ENCODE results near the gene CARD16. TPM values are rescaled to one million over a fixed set of nuclear protein-coding genes. Genes with fewer than 3 reads are reported as not detected.

Gene CARD16
- total RNA-seq, 1 experiment from 2014 or later: 8.8 TPM

GRCh38 chr11:105056446-105056845, 11.3 kb upstream of the CARD16 start:
- H3K27me3 Mint-ChIP-seq (ENCODE audit: unreplicated experiment): no peaks in the 10 kb centered on the region
- no peaks in the 10 kb centered on the region for H3K9me3 Mint-ChIP-seq (ENCODE audit: low read depth, unreplicated experiment)
- DNase-seq: no peak
- H3K4me1 Mint-ChIP-seq (ENCODE audit: low read depth, unreplicated experiment): no peaks in the 10 kb centered on the region
- no peak for TF ChIP-seq CTCF (IDR thresholded peaks at IDR 0.05; ENCODE audit: unreplicated experiment)
- no TSS peak for BruUV-seq (replicated peaks)
- no peaks in the 10 kb centered on the region for H3K36me3 Mint-ChIP-seq (ENCODE audit: insufficient read depth, unreplicated experiment)
- CTCF ChIA-PET: no interaction called here
- no peak overlapping the region for H3K27ac Mint-ChIP-seq (ENCODE audit: unreplicated experiment)
- H3K4me3 Mint-ChIP-seq (ENCODE audit: low read depth, unreplicated experiment): no peak overlapping the region
- intact Hi-C loops (cut with micrococcal nuclease; ENCODE audit: unreplicated experiment): no loop called here

- no peaks in the 10 kb centered on the region for H3K9me3 Mint-ChIP-seq (ENCODE audit: low read depth, unreplicated experiment)
- no peaks in the 10 kb centered on the region for H3K4me1 Mint-ChIP-seq (ENCODE audit: low read depth, unreplicated experiment)
- H3K27me3 Mint-ChIP-seq (ENCODE audit: unreplicated experiment): no peaks in the 10 kb centered on the region
- no peak overlapping the region for H3K4me3 Mint-ChIP-seq (ENCODE audit: low read depth, unreplicated experiment)
- CTCF ChIA-PET: no interaction called here
- no peak overlapping the region for H3K27ac Mint-ChIP-seq (ENCODE audit: unreplicated experiment)
- DNase-seq: no peak
- no peak for TF ChIP-seq CTCF (IDR thresholded peaks at IDR 0.05; ENCODE audit: unreplicated experiment)
- intact Hi-C loops (cut with micrococcal nuclease; ENCODE audit: unreplicated experiment): no loop called here
- BruUV-seq (replicated peaks): no TSS peak
- H3K36me3 Mint-ChIP-seq (ENCODE audit: insufficient read depth, unreplicated experiment): no peaks in the 10 kb centered on the region
These were observed 9.8 kb upstream of the CARD16 start for GRCh38 chr11:105054723-105055493.

DNA sequence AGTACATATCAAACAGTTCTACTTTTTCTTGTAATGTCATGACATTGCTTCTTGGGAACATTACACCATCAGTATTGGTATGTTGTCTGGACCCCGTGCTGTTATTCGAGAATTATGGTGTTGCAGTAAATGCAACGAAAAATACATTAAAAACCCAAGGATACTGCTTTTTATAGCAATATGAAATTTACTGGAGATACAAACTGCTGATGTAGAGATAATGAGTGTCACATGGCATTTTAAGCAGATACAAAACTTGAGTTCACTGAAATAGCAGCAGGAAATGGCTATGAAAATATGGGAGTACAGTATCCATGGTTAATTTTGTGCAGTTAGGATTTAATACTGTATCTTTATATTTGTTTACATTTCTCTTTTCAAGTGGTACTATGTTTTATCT, 7.4 kb upstream of the CARD16 start:
- no peak for DNase-seq
- Mint-ChIP-seq H3K4me3 (ENCODE audit: low read depth, unreplicated experiment) (no peak overlapping the region), H3K27me3 (ENCODE audit: unreplicated experiment) (no peaks in the 10 kb centered on the region), H3K27ac (ENCODE audit: unreplicated experiment) (no peak overlapping the region), H3K4me1 (ENCODE audit: low read depth, unreplicated experiment) (no peaks in the 10 kb centered on the region), H3K9me3 (ENCODE audit: low read depth, unreplicated experiment) (no peaks in the 10 kb centered on the region), H3K36me3 (ENCODE audit: insufficient read depth, unreplicated experiment) (no peaks in the 10 kb centered on the region)
- no peak for TF ChIP-seq CTCF (IDR thresholded peaks at IDR 0.05; ENCODE audit: unreplicated experiment)
- CTCF ChIA-PET: no interaction called here
- BruUV-seq (replicated peaks): no TSS peak
- intact Hi-C loops (cut with micrococcal nuclease; ENCODE audit: unreplicated experiment): no loop called here

GRCh38 chr11:105051559-105051958, 6.4 kb upstream of the CARD16 start:
- H3K4me1 Mint-ChIP-seq (ENCODE audit: low read depth, unreplicated experiment): peaks cover under 1% of the 10 kb centered on the region
- H3K27me3 Mint-ChIP-seq (ENCODE audit: unreplicated experiment): no peaks in the 10 kb centered on the region
- intact Hi-C loops (cut with micrococcal nuclease; ENCODE audit: unreplicated experiment): no loop called here
- CTCF ChIA-PET: no interaction called here
- DNase-seq: no peak
- H3K36me3 Mint-ChIP-seq (ENCODE audit: insufficient read depth, unreplicated experiment): no peaks in the 10 kb centered on the region
- no peak for TF ChIP-seq CTCF (IDR thresholded peaks at IDR 0.05; ENCODE audit: unreplicated experiment)
- no TSS peak for BruUV-seq (replicated peaks)
- H3K27ac Mint-ChIP-seq (ENCODE audit: unreplicated experiment): no peak overlapping the region
- H3K9me3 Mint-ChIP-seq (ENCODE audit: low read depth, unreplicated experiment): no peaks in the 10 kb centered on the region
- no peak overlapping the region for H3K4me3 Mint-ChIP-seq (ENCODE audit: low read depth, unreplicated experiment)
